Neuronal stem cell (in vitro differentiated cells): ENCODE measurements around the gene TNIP1.

Experiments
- DNase-seq: peaks from one replicate; pipeline ENCODE4 v3.0.0-alpha.2; 2013; ENCODE audit warnings: low spot score
- H2AFZ ChIP-seq: one replicate; pipeline ENCODE4 v1.6.1; 2013; ENCODE audit warnings: mild to moderate bottlenecking, low read length, inconsistent platforms
- H2AK5ac ChIP-seq: 2 replicates; pipeline ENCODE4 v1.6.1; 2013; ENCODE audit warnings: low read depth, mild to moderate bottlenecking, inconsistent platforms, low read length, moderate library complexity, mixed read lengths
- H2BK120ac ChIP-seq: 2 replicates; pipeline ENCODE4 v1.6.1; 2013; ENCODE audit warnings: low read depth, mild to moderate bottlenecking, inconsistent platforms, low read length, moderate library complexity, mixed read lengths
- H2BK12ac ChIP-seq: one replicate; pipeline ENCODE4 v1.6.1; 2013; ENCODE audit warnings: low read length, inconsistent platforms
- H2BK15ac ChIP-seq: 2 replicates; pipeline ENCODE4 v1.6.1; 2013; ENCODE audit warnings: mild to moderate bottlenecking, low read length, inconsistent platforms, mixed read lengths
- H2BK5ac ChIP-seq: one replicate; pipeline ENCODE4 v1.6.1; 2013; ENCODE audit warnings: inconsistent platforms, mild to moderate bottlenecking, low read length, moderate library complexity
- H3K14ac ChIP-seq: one replicate; pipeline ENCODE4 v1.6.1; 2013; ENCODE audit warnings: low read length, inconsistent platforms
- H3K18ac ChIP-seq: 2 replicates; pipeline ENCODE4 v1.6.1; 2013; ENCODE audit warnings: low read length, inconsistent platforms
- H3K23ac ChIP-seq: 2 replicates; pipeline ENCODE4 v1.6.1; 2013; ENCODE audit warnings: low read depth, mild to moderate bottlenecking, mixed read lengths, low read length, inconsistent platforms; ENCODE audit not compliant: poor library complexity
- H3K27ac ChIP-seq: replicated peaks from 3 replicates; pipeline ENCODE4 v1.5.1; 2013; ENCODE audit warnings: low read length, inconsistent platforms
- H3K27me3 ChIP-seq, 3 experiments: 2 replicates each; pipeline ENCODE4 v1.6.1; 2013; ENCODE audit warnings: low read length in 3 of 3, mild to moderate bottlenecking in 2 of 3, inconsistent platforms in 1 of 3, low read depth in 1 of 3, mixed read lengths in 1 of 3, moderate library complexity in 1 of 3; ENCODE audit not compliant: control insufficient read depth in 3 of 3, insufficient read depth in 3 of 3
- H3K36me3 ChIP-seq, 2 donors: replicated peaks in 1 of 2; 2 replicates each; pipeline ENCODE4 v1.6.1; 2013; ENCODE audit warnings: low read length in 2 of 2; ENCODE audit not compliant: control insufficient read depth in 2 of 2, insufficient read depth in 2 of 2
- H3K4ac ChIP-seq: 2 replicates; pipeline ENCODE4 v1.6.1; 2013; ENCODE audit warnings: inconsistent platforms, mild to moderate bottlenecking, low read length, moderate library complexity
- H3K4me1 ChIP-seq, 2 donors: 1 replicate in 1 of 2; 2 replicates in 1 of 2; pipeline ENCODE4 v1.6.1; 2013; ENCODE audit warnings: low read length in 2 of 2, low read depth in 1 of 2; ENCODE audit not compliant: control insufficient read depth in 2 of 2, insufficient read depth in 1 of 2
- H3K4me2 ChIP-seq: one replicate; pipeline ENCODE4 v1.6.1; 2013; ENCODE audit warnings: mild to moderate bottlenecking, low read length, inconsistent platforms; ENCODE audit not compliant: insufficient read depth, poor library complexity, severe bottlenecking
- H3K4me3 ChIP-seq, 2 donors: 2 replicates each; pipeline ENCODE4 v1.5.1; 2013; ENCODE audit warnings: low read length in 2 of 2, mild to moderate bottlenecking in 2 of 2, inconsistent platforms in 1 of 2, moderate library complexity in 1 of 2
- H3K79me1 ChIP-seq: one replicate; pipeline ENCODE4 v1.6.1; 2013; ENCODE audit warnings: low read depth, mild to moderate bottlenecking, inconsistent platforms, low read length, moderate library complexity
- H3K9ac ChIP-seq: one replicate; pipeline ENCODE4 v1.6.1; 2013; ENCODE audit warnings: mild to moderate bottlenecking, low read depth, low read length, inconsistent platforms; ENCODE audit not compliant: poor library complexity
- H3K9me3 ChIP-seq, 2 donors: replicated peaks in 1 of 2; 2 replicates each; pipeline versions ENCODE3 to v1.6.1; 2013; ENCODE audit warnings: low read length in 2 of 2, mild to moderate bottlenecking in 2 of 2, inconsistent platforms in 1 of 2, low read depth in 1 of 2, mixed read lengths in 1 of 2, moderate library complexity in 1 of 2; ENCODE audit not compliant: control insufficient read depth in 2 of 2, insufficient read depth in 1 of 2
- H4K8ac ChIP-seq: one replicate; pipeline ENCODE4 v1.6.1; 2013; ENCODE audit warnings: low read depth, mild to moderate bottlenecking, inconsistent platforms, low read length, moderate library complexity
- H4K91ac ChIP-seq: one replicate; pipeline ENCODE4 v1.6.1; 2013; ENCODE audit warnings: low read length, low read depth, mild to moderate bottlenecking, inconsistent platforms; ENCODE audit not compliant: poor library complexity
- WGBS, 2 donors: extraction: QIAGEN DNeasy Blood & Tissue Kit; methylation state at CpG; one replicate each; pipeline ENCODE4 v1.1.7; 2013; ENCODE audit warnings: missing lambda C conversion rate in 2 of 2, mixed read lengths in 1 of 2; ENCODE audit not compliant: insufficient read length in 2 of 2, insufficient replicate concordance in 1 of 2; ENCODE audit errors: extremely low coverage in 2 of 2; 5-methylcytosine and 5-hydroxymethylcytosine counted together

Gene TNIP1

DNA sequence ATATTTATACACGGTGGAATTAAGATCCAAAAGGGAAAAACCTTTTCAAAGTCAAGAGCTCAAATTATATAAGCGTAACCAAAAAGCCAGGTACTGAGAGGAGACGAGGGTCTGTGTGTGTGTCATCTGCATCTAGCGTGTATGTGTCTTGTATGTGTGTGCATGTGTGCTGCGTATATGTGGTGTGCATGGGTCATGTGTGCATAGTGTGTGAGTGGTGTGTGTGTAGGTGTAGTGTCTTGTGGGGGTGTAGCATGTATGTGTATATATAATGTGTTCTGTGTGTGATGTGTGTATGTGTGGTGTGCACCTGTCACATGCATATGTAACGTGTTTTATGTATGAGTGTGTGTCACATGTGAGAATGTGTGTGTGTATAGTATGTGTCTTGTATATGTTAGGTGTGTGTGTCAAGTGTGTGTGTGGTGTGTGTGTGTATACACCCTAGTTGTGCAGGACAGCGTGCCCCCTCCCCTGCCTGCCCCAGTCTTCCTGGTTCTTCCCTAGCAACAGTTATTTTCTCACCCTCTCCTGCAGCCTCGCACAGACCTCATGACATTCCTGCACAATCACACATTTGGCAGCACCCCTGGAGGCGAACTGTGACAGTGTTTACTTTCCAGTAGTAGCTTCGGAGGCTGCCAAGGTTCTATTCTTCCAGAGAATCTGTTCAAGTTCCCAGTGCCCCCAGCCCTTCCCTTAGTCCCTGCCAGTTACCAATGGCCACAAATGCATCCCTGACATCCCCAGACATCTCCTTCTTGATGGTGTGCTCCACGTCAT is 27.1 kb upstream of the TNIP1 start:
- Histone ChIP-seq H3K9ac (no peak overlapping the region), H2BK120ac (no peak overlapping the region), H2BK12ac (no peak overlapping the region), H3K79me1 (no peaks in the 10 kb centered on the region), H3K36me3 (peaks cover 10 to 95% of the 10 kb centered on the region in 2 donors), H2AK5ac (no peak overlapping the region), H3K4ac (no peak overlapping the region), H3K4me3 (peak overlapping the region in 1 of 2 donors; percentile 55), H4K91ac (no peak overlapping the region), H3K9me3 (no peaks in the 10 kb centered on the region), H3K27me3 (no peaks in the 10 kb centered on the region), H3K4me1 (no peaks in the 10 kb centered on the region), H3K23ac (peak overlapping the region; percentile 60), H2AFZ (no peak overlapping the region), H3K14ac (no peak overlapping the region), H2BK15ac (no peak overlapping the region), H3K27ac (no peak overlapping the region), H3K18ac (no peak overlapping the region), H2BK5ac (no peak overlapping the region), H4K8ac (peak overlapping the region; percentile 52), H3K4me2 (no peak overlapping the region)
- no peak for DNase-seq
- WGBS, 2 donors, result no CpG with 5 or more reads among the region's 11 CpGs

GRCh38 chr5:151107084-151107483 is 26.2 kb upstream of the TNIP1 start:
- no peak overlapping the region for H3K23ac ChIP-seq
- H4K8ac ChIP-seq, result no peak overlapping the region
- H3K36me3 ChIP-seq, result peaks cover 10 to 92% of the 10 kb centered on the region in 2 donors
- no peaks in the 10 kb centered on the region for H3K27me3 ChIP-seq
- no CpG with 5 or more reads among the region's 7 CpGs for WGBS, 2 donors
- H2BK15ac ChIP-seq, result no peak overlapping the region
- H2BK120ac ChIP-seq, result no peak overlapping the region
- H3K4me3 ChIP-seq, result no peak overlapping the region
- H3K9ac ChIP-seq, result no peak overlapping the region
- no peak overlapping the region for H3K4ac ChIP-seq
- no peak overlapping the region for H3K4me2 ChIP-seq
- no peak overlapping the region for H2AFZ ChIP-seq
- DNase-seq, result no peak
- no peaks in the 10 kb centered on the region for H3K79me1 ChIP-seq
- H2BK12ac ChIP-seq, result no peak overlapping the region
- H3K9me3 ChIP-seq, result no peaks in the 10 kb centered on the region
- no peak overlapping the region for H3K27ac ChIP-seq
- H2BK5ac ChIP-seq, result no peak overlapping the region
- no peak overlapping the region for H4K91ac ChIP-seq
- H2AK5ac ChIP-seq, result no peak overlapping the region
- no peaks in the 10 kb centered on the region for H3K4me1 ChIP-seq
- H3K14ac ChIP-seq, result no peak overlapping the region
- H3K18ac ChIP-seq, result no peak overlapping the region

- no peaks in the 10 kb centered on the region for H3K4me1 ChIP-seq
- peaks cover 13 to 93% of the 10 kb centered on the region in 2 donors for H3K36me3 ChIP-seq
- H2BK120ac ChIP-seq, result no peak overlapping the region
- no peak overlapping the region for H4K8ac ChIP-seq
- no peaks in the 10 kb centered on the region for H3K9me3 ChIP-seq
- no peak overlapping the region for H2BK15ac ChIP-seq
- DNase-seq, result no peak
- no peak overlapping the region for H2AK5ac ChIP-seq
- no CpG with 5 or more reads among the region's 2 CpGs for WGBS, 2 donors
- no peak overlapping the region for H3K27ac ChIP-seq
- no peaks in the 10 kb centered on the region for H3K79me1 ChIP-seq
- H3K4ac ChIP-seq, result no peak overlapping the region
- no peak overlapping the region for H2BK5ac ChIP-seq
- H3K14ac ChIP-seq, result no peak overlapping the region
- H3K4me3 ChIP-seq, result no peak overlapping the region
- H3K27me3 ChIP-seq, result no peaks in the 10 kb centered on the region
- no peak overlapping the region for H4K91ac ChIP-seq
- H3K23ac ChIP-seq, result no peak overlapping the region
- H3K9ac ChIP-seq, result no peak overlapping the region
- H2AFZ ChIP-seq, result no peak overlapping the region
- H3K18ac ChIP-seq, result no peak overlapping the region
- H3K4me2 ChIP-seq, result no peak overlapping the region
- H2BK12ac ChIP-seq, result no peak overlapping the region
Measured at GRCh38 chr5:151106509-151106908, 25.7 kb upstream of the TNIP1 start.

DNA sequence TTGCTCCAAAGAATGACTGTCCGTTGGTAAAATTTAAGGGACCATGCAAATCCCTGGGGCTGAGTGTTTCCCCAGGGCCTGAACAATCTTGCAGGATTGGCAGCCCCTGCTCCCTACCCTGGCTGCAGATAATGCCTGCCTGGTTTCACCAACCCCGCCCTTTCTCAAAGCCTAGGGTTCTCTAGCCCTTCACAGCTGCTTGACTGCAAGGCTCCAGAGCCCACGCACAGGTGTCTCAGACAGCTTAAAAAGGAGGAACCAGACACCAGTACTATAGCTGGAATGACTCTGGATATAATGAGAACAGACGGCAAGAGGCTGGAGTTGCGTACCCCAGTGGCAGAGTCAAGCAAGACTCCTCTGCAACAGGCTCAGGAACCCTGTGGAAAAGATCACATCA is 25.2 kb upstream of the TNIP1 start:
- Histone ChIP-seq H3K36me3 (peaks cover 13 to 93% of the 10 kb centered on the region in 2 donors), H3K4me3 (no peak overlapping the region), H3K4me2 (no peak overlapping the region), H3K27ac (no peak overlapping the region), H3K27me3 (no peaks in the 10 kb centered on the region), H3K23ac (no peak overlapping the region), H3K18ac (no peak overlapping the region), H3K9ac (no peak overlapping the region), H3K79me1 (no peaks in the 10 kb centered on the region), H2BK120ac (no peak overlapping the region), H2BK12ac (no peak overlapping the region), H4K8ac (no peak overlapping the region), H2BK5ac (no peak overlapping the region), H3K4ac (no peak overlapping the region), H4K91ac (no peak overlapping the region), H2AK5ac (no peak overlapping the region), H2AFZ (no peak overlapping the region), H3K9me3 (no peaks in the 10 kb centered on the region), H3K14ac (no peak overlapping the region), H2BK15ac (no peak overlapping the region), H3K4me1 (no peaks in the 10 kb centered on the region)
- no CpG with 5 or more reads among the region's 5 CpGs for WGBS, 2 donors
- no peak for DNase-seq
